HepG2 (cell line): ENCODE results near the gene MRPL36. TPM values are rescaled to one million over a fixed set of nuclear protein-coding genes. Genes with fewer than 3 reads are reported as not detected.
A peak's percentile ranks its signal among the peaks of the same experiment; 100 is the strongest.

Experiments
- ATAD3A ChIP-seq: sonication (generic); formaldehyde crosslinking; IDR thresholded peaks from 2 replicates; pipeline ENCODE4 v1.4.0; 2020; ENCODE audit warnings: missing genetic modification reagents
- ATF1 ChIP-seq: IDR thresholded peaks from 2 replicates; pipeline ENCODE4 v1.6.1; 2016; ENCODE audit warnings: mild to moderate bottlenecking, control low read depth
- CREB1 ChIP-seq, 2 experiments: fragments of 450-650 bp in 1 of 2; IDR thresholded peaks; 2 replicates each; pipeline ENCODE4 v1.6.1; 2016 to 2017; ENCODE audit warnings: control low read depth in 1 of 2, mild to moderate bottlenecking in 1 of 2, missing compliant biosample characterization in 1 of 2, missing genetic modification characterization in 1 of 2
- DNMT1 ChIP-seq: sonication (generic); formaldehyde crosslinking; IDR thresholded peaks from 2 replicates; pipeline ENCODE4 v1.5.1; 2020; ENCODE audit warnings: mild to moderate bottlenecking, missing genetic modification reagents
- HNF1B ChIP-seq: sonication (generic); formaldehyde crosslinking; IDR thresholded peaks from 2 replicates; pipeline ENCODE4 v1.5.1; 2020; ENCODE audit warnings: mild to moderate bottlenecking, moderate library complexity, missing genetic modification reagents
- KLF13 ChIP-seq: sonication (generic); formaldehyde crosslinking; IDR thresholded peaks from 2 replicates; pipeline ENCODE4 v1.4.0; 2020; ENCODE audit warnings: mild to moderate bottlenecking, missing genetic modification reagents
- NCOA1 ChIP-seq: sonication (generic); formaldehyde crosslinking; IDR thresholded peaks from 2 replicates; pipeline ENCODE4 v1.9.0; 2021; ENCODE audit warnings: missing genetic modification reagents
- PRDM15 ChIP-seq: sonication (generic); formaldehyde crosslinking; IDR thresholded peaks from 2 replicates; pipeline ENCODE4 v1.4.0; 2020; ENCODE audit warnings: missing genetic modification reagents
- RFXANK ChIP-seq: IDR thresholded peaks from 2 replicates; pipeline ENCODE4 v1.6.1; 2016
- SMC3 ChIP-seq: IDR thresholded peaks from 2 replicates; pipeline ENCODE4 v1.6.1; 2011; ENCODE audit warnings: low read length, improper control_type of control experiment
- YEATS2 ChIP-seq: sonication (generic); formaldehyde crosslinking; IDR thresholded peaks from 2 replicates; pipeline ENCODE4 v1.4.0; 2020; ENCODE audit warnings: missing genetic modification reagents, borderline replicate concordance
- ZBTB2 ChIP-seq: sonication (generic); formaldehyde crosslinking; IDR thresholded peaks from 2 replicates; pipeline ENCODE4 v1.8.0; 2022; ENCODE audit warnings: low read depth, missing genetic modification reagents
- ZNF614 ChIP-seq: IDR thresholded peaks from 2 replicates; pipeline ENCODE4 v1.6.1; 2018; ENCODE audit warnings: missing biosample characterization, missing genetic modification reagents, inconsistent platforms, borderline replicate concordance
- ZNF724P ChIP-seq: sonication (generic); formaldehyde crosslinking; IDR thresholded peaks from 2 replicates; pipeline ENCODE4 v1.8.0; 2022; ENCODE audit warnings: missing genetic modification reagents, borderline replicate concordance
- ZNF747 ChIP-seq: sonication (generic); formaldehyde crosslinking; IDR thresholded peaks from 2 replicates; pipeline ENCODE4 v1.8.1; 2023; ENCODE audit warnings: missing genetic modification reagents, mild to moderate bottlenecking, borderline replicate concordance
- polyA plus RNA-seq, 8 experiments: library from polyadenylated mRNA; depleted of rRNA in 3 of 8; stranded (reverse) in 7 of 8; unstranded in 1 of 8; fragments of >200 nt; fragmentation: Illumina TruSeq in 4 of 8; extraction: Trizol in 4 of 8; gene quantifications; 2 replicates each; pipeline versions ENCODE4 v1.2.1 to v1.2.3, GENCODE V29; 2011 to 2016; ENCODE audit warnings: low read depth in 4 of 8, missing spikeins in 1 of 8, mixed read lengths in 1 of 8; ENCODE audit not compliant: insufficient read depth in 1 of 8
- total RNA-seq, 5 experiments: library from RNA; depleted of rRNA; stranded (reverse); fragments of >200 nt; fragmentation: Illumina TruSeq; extraction: Trizol; gene quantifications; 2 replicates each; pipeline ENCODE4 v1.2.3, GENCODE V29; 2016; ENCODE audit warnings: low read depth in 1 of 5
- TF ChIP-seq, protein P1 (sequence below): sonication (generic); formaldehyde crosslinking; IDR thresholded peaks from 2 replicates; pipeline ENCODE4 v1.4.0; 2020; ENCODE audit warnings: missing genetic modification reagents
- TF ChIP-seq, protein P2 (sequence below): IDR thresholded peaks from 2 replicates; pipeline ENCODE4 v1.6.1; 2016; ENCODE audit warnings: missing biosample characterization, missing genetic modification reagents, low read depth

MRPL36 gene
- total and polyA plus RNA-seq, 2 of the 13 experiments (the other 11 are each of a cell fraction or from before 2014, with no cell fraction given) = 71.3 to 113 TPM

DNA sequence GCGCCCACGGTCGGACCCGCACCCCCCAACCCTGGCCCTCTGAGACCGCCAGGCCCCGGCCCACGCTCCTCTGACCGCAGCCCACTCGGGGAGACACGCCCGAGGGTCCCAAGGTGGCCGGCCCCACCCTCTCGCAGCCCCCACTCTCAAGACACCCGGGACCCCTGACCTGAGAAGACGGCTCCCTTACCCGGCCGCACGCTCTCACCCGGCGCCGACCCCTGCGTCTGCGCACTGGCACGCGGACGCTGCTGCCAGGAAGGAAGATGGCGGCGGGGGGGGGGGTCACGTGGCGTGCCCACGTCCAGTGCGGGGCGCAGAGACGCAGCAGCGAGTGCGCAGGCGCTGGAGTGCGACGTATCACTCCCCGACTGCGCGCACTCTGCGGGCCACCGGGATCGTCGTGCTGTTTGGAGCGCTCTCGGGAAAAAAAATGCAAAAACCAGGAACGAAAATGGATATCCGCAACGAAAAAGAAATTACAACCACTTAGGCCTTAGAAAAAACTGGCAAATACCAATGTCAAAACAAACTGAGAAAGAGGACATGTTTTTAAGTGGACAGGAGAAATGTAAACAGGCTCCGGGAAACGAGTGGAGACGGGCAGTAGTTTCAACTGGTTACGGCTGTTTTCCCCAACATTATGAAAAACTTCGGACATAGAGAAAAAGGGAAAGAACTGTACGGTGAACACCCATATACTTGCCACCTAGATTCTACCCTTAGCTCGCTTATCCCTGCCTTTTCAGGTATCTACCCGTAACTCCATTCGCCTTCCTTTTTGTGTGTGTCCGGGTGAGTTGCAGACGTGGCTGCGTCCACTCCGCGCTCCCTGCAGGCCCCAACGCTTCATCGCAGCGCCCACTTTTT is at the start of gene MRPL36 (continued):
- peak; percentile 82 for TF ChIP-seq PRDM15 (CRISPR knock-in tag)
- TF ChIP-seq ZNF747 (CRISPR knock-in tag) = no peak
- no peak for TF ChIP-seq SMC3
- no peak for TF ChIP-seq NCOA1 (CRISPR knock-in tag)
- TF ChIP-seq ZBTB2 (CRISPR knock-in tag) = no peak
- peak; percentile 70 for TF ChIP-seq CREB1 (IDR thresholded peaks at IDR 0.05)
- peak; percentile 82 for TF ChIP-seq CREB1 (CRISPR knock-in tag; IDR thresholded peaks at IDR 0.05)
- no peak for TF ChIP-seq DNMT1
- TF ChIP-seq KLF13 (CRISPR knock-in tag) = no peak
- TF ChIP-seq ZNF724P (CRISPR knock-in tag) = 0 out of 2 replicates have a peak, but pooled peaks have one; percentile 19
- TF ChIP-seq HNF1B = peak; percentile 68; the same call in 1 of the 2 replicates
- TF ChIP-seq, protein P1, sequence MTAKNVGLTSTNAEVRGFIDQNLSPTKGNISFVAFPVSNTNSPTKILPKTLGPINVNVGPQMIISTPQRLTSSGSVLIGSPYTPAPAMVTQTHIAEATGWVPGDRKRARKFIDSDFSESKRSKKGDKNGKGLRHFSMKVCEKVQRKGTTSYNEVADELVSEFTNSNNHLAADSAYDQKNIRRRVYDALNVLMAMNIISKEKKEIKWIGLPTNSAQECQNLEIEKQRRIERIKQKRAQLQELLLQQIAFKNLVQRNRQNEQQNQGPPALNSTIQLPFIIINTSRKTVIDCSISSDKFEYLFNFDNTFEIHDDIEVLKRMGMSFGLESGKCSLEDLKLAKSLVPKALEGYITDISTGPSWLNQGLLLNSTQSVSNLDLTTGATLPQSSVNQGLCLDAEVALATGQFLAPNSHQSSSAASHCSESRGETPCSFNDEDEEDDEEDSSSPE (CRISPR knock-in tag) = peak; percentile 46; the same call in 1 of the 2 replicates
- TF ChIP-seq YEATS2 (CRISPR knock-in tag) = peak; percentile 87; the same call in 1 of the 2 replicates
- TF ChIP-seq ATAD3A = no peak
- TF ChIP-seq RFXANK (CRISPR knock-in tag) = peak; percentile 40; the same call in 1 of the 2 replicates
- peak; percentile 37; the same call in 1 of the 2 replicates for TF ChIP-seq ATF1 (CRISPR knock-in tag)
- TF ChIP-seq, protein P2, sequence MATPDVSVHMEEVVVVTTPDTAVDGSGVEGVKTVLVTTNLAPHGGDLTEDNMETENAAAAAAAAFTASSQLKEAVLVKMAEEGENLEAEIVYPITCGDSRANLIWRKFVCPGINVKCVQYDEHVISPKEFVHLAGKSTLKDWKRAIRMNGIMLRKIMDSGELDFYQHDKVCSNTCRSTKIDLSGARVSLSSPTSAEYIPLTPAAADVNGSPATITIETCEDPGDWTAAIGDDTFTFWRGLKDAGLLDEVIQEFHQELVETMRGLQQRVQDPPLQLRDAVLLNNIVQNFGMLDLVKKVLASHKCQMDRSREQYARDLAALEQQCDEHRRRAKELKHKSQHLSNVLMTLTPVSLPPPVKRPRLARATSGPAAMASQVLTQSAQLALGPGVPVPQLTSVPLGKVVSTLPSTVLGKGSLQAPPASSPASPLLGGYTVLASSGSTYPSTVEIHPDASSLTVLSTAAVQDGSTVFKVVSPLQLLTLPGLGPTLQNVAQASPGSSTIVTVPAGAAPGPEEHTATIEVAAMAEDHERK (CRISPR knock-in tag) = peak; percentile 94
- TF ChIP-seq ZNF614 = 0 out of 2 replicates have a peak, but pooled peaks have one; percentile 26
